Left renal cortex interstitium (tissue), 4 donors: Measurements from ENCODE around the gene UGT2B28. TPM values are rescaled to one million over a fixed set of nuclear protein-coding genes. Genes with fewer than 3 reads are reported as not detected.
"Not testable (repeated sequence)": the region's sequence is repeated elsewhere in the genome, so short reads cannot be mapped to it uniquely, and the experiment has no call there.

Source experiments
- DNase-seq, 4 donors: peaks; one replicate each; pipeline ENCODE4 v3.0.0-alpha.2; 2013; ENCODE audit warnings: low read depth in 4 of 4, low spot score in 2 of 4, missing footprints in 1 of 4
- polyA plus RNA-seq, 4 donors: library from polyadenylated mRNA; unstranded; fragments of 120-200 nt; gene quantifications; one replicate each; pipeline ENCODE4 v1.2.1, GENCODE V29; 2013; ENCODE audit not compliant: insufficient read length in 4 of 4

The UGT2B28 gene
- under 1 TPM in 3 of 4 donors, not detected in 1; 0.11 to 0.68 (median 0.13) TPM for polyA plus RNA-seq

DNA sequence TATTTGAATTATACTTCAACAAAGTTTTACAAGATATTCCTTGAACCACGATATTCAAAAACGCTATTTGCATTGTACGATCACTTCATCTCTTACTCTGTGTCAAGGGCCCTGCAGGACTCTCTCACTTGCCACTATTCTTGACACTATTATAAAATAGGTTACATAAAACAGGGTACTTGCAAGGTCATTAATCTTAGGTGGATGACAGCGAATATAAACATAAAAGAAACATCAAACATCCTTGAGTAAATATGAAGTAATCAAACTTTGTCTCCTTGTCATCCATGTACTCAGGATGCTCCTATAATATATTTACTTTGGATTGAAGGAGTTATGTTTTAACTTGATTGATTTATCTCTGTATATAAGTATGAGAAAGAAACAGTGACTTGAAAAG is at the start of gene UGT2B28:
TSS of gene UGT2B28 (plus strand) at position 395 of the 400 bp plus-strand sequence. CDS start 26 bp downstream, outside the sequence.
- DNase-seq: not testable (repeated sequence)

DNA sequence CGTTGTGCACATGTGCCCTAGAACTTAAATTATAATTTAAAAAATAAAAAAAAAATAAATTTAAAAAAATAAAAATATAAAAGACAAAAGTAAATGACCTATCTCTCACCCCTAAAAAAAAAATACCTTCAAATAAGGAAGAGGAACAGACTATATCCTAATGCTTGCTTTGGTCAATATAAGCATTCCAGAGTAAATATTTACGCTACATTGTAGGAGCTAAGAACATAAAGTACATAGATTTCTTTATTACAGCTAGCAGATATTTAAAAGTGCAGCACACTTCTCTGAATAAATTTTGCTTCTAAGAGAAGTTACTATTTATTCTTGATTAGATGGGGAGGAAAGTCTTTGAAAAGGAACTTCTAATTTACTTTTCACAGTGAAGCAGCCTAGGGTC is 41.2 kb upstream of the UGT2B28 start:
- no peak for DNase-seq

DNA sequence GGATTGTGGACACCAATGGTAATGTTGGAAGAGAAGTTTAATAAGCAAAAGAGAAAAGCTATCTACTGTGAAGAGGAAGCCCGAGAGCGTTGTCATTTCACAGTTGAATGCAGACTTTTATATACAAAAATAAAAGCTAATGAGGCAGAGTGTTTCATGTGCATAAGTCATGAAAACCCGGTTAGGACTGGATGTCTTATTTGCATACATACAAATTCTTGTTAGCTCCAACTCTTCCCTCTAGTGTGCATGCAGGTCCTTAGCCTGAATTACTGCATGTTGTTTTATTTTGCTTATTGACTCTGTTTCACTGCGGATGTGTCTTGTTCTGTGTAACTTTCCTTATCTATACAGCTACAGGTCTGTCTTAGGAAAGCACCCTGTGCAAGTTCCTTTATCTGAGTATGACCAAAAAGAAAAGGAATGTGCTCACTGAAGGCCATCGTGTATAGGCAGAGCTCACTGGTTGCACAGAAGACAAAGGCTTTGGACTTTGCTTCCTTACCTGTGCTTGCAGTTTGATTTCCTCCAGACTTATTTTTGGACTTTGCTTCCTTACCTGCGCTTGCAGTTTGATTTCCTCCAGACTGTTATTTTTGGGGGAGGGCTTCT is 40.6 kb upstream of the UGT2B28 start:
- DNase-seq: no peak

DNA sequence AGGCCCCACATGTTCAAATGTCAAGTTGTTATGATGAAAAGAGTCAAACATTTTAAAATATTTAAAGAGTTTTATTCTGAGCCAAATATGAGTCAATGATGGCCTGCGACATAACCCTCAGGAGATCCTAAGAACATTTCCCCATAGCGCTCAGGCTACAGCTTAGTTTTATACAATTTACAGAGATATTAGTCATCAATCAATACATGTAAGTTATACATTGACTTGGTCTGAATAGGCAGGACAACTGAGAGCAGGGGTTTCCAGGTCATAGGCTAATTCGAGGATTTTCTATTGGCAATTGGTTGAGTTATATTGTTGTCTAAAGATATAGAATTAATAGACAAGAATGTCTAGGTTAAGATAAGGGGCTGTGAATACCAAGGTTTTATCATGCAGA is 39.5 kb upstream of the UGT2B28 start:
- not testable (repeated sequence) for DNase-seq

DNA sequence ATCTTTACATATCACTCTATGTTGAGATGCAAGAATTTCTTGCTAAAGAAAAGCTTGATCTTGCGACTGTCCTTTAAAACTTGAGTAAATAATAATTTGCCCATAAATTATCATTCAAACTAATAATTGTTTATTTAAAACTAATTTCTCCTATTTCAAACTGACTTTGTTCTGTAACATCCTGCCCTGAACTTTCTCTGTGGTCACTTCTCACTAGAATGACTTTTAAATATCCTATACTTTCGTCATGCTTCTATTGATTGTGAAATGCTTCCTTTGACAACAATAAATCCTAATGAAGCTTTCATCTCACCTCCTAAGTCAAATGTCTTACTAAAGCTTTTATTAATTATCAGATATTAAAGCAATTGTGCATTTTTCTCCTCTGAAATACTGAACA is 38.5 kb upstream of the UGT2B28 start:
- DNase-seq: not testable (repeated sequence)

DNA sequence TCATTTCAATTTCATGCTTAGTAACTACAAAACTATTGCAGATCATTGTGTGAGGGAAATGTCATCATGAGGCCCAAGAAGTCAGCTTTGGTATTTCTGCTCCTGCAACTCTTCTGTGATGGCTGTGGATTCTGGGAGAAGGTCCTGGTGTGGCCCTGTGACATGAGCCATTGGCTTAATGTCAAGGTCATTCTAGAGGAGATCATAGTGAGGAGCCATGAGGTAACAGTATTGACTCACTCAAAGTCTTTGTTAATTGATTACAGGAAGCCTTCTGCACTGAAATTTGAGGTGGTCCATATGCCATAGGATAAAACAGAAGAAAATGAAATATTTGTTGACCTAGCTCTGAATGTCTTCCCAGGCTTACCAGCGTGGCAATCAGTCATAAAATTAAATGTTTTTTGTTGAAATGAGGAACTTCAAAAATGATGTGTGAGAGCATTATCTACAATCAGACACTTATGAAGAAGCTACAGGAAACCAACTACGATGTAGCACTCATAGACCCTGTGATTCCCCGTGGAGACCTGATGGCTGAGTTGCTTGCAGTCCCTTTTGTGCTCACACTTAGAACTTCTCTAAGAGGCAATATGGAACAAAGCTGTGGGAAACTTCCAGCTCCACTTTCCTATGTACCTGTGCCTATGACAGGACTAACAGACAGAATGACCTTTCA is 37.6 kb upstream of the UGT2B28 start:
- not testable (repeated sequence) for DNase-seq

DNA sequence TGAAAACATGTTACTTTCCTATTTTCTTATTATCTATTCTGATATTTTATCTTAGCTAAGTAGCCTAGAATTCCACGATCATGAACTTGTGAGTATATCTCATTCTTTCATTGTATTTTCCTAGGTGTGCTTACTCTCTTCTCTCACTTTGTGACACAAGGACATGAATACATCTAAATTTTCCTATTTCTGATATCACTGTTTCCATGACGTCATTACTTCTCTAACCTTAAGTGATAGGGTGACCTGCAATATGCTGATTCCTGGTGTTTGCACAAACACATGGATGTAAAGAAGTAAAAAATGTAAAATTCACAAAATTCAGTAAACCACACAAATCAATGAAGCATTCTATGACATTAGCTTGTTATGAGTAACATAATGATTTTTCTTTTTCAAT is 29.4 kb upstream of the UGT2B28 start:
- not testable (repeated sequence) for DNase-seq

DNA sequence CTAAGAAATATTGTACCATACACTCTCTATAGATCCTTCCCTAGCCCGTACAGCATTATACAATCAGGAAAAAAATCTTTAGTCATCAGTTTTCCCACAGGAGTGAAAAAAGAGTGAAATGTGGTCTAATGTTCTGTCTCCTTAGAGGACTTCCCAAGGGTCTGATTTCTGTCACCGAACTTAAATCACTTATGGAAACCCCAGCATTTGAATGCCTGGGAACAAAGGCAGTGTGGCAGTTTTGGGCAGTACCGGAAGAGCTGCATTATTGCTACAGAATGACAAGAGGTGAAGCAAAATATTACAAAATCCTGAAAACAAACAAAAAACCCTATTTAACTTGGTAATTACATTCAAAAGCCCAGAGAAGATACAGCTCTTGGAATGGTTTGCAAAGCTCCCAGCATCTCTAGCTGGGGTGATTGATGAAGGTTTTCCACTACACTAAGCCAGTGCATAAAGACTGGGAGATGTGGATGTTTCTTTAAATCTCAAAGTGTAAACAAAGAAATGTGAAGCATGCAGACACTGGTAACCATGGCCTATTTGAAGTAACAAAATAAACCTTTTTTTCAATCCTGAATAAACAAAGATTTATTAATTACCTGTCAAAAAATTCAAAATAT is 27.0 kb upstream of the UGT2B28 start:
- DNase-seq: not testable (repeated sequence)

DNA sequence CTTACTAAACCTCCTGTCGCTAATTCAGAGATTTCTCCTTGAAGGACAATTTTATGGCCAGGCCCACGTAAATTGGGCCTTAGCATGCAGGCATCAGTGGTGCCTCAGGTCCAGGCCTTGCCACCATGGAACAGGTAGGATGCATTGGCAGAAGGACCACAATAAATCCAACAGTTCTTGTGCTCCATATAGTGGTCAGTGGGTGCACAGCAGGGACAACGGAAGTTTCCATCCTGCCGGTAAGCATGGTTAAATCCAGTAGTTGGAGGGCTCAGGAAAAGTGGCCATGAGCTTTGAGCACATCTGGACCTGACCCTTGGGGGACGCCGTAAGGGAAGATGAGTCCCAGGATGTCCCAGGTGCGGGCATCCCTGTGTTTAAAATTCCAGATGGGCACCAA is 11.7 kb upstream of the UGT2B28 start:
- not testable (repeated sequence) for DNase-seq

DNA sequence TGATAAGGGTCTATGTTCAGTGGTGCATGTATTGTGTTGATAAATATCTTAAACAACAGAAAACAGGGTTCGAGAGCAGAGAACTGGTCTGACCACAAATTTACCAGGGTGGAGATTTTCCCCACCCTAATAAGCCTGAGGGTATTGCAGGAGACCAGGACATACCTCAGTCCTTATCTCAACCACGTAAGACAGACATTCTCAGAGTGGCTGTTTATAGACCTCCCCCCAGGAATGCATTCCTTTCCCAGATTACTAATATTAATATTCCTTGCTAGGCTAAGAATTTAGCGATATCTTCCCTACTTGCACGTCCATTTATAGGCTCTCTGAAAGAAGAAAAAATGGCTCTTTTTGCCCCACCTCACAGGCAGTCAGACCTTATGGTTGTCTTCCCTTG is 16.1 kb downstream of the UGT2B28 start:
- not testable (repeated sequence) for DNase-seq

DNA sequence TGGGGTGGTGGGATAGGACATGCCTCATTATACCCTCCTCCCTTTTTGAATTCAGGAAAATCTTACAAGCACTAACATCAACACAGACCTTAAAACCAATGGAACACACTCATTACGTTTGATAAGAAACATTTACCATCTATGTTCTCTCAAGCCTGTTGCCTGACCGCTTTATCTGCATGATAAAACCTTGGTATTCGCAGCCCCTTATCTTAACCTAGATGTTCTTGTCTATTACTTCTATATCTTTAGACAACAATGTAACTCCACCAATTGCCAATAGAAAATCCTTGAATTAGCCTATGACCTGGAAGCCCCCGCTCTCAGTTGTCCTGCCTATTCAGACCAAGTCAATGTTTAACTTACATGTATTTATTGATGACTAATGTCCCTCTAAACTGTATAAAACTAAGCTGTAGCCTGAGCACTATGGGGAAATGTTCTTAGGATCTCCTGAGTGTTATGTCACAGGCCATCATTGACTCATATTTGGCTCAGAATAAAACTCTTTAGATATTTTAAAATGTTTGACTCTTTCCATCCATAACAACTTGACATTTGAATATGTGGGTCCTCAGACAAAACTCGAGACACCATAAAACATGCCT is 28.3 kb downstream of the UGT2B28 start:
- DNase-seq: not testable (repeated sequence)

DNA sequence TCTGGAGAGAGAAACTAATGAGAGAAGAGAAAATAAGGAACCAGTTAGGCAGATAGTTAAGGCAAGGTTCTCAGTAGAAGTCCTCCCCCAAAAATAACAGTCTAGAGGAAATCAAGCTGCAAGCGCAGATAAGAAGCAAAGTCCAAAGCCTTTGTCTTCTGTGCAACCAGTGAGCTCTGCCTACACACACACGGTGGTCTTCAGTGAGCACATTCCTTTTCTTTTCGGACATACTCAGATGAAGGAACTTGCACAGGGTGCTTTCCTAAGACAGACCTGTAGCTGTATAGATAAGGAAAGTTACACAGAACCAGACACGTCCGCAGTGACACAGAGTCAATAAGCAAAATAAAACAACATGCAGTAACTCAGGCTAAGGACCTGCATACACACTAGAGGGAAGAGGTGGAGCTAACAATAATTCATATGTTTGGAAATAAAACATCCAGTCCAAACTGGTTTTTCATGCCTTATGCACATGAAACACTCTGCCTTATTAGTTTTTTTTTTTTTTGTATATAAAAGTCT is 29.3 kb downstream of the UGT2B28 start:
- DNase-seq: not testable (repeated sequence)

DNA sequence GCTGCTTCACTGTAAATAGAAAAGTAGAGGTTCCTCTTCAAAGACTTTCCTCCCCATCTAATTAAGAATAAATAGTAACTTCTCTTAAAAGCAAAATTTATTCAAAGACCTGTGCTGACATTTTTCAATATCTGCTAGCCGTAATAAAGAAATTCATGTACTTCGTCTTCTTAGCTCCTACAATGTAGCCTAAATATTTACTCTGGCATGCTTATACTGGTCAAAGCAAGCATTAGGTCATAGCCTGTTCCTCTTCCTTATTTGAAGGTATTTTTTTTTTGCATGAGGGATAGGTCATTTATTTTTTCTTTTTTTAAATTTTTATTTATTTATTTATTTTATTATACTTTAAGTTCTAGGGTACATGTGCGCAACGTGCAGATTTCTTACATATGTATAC is 30.0 kb downstream of the UGT2B28 start:
- DNase-seq: not testable (repeated sequence)

DNA sequence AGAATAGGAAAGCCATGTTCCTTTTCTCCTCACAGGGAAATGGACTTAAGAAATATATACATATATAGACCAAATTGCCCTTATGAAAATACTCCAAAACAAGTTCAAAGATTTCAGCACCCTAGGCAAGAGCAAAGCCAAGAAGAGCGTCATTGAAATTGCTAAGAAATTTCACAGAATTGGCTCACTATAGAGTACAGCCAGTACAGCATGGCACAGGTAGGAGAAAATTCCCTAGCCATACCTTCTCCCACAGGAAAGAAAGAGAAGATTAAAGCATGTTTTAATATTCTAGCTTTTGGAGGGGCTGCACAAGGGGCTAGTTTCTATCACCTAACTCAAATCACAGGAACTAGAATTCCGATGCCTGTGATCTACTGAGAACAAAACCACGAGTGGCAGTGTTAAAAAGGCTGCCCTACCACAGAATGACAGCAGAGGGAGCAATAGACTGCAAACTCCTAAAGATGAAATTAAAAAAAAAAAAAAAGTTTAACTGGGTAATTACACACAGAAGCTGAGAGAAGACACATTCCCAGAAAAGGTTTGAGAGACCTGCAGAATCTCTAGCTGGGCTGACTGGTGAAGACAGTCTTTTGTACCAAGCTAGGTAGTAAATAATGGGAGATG is 37.5 kb downstream of the UGT2B28 start:
- peak in 1 of 4 donors; percentile 7 for DNase-seq

DNA sequence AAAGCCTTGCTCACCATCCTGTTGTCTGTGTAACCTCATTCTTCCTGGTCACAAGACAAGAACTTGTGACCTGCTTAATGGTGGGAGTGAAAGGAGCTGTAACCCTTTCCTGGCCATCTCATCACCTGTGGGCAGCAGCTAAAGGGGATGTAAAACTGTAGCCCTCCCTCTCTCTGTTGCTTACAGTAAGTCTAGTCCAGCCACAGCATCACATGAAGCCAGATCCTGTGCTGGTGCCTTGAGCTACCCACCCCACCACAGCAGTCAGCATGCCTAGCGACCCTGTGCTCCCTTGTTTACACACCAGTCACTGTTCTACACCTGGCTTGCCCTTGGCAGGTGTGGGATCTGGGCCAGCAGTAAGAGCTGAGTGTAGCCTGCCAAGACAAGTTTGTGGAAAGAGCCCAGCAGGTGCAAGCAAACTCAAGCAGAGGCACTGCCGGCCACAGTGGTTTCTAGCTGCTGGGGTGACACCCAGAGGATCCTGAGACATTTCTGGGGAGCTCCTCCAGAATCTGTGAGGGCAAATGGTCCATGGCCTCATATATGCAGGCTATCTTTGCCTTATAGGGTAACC is 41.0 kb downstream of the UGT2B28 start:
- DNase-seq: no peak

DNA sequence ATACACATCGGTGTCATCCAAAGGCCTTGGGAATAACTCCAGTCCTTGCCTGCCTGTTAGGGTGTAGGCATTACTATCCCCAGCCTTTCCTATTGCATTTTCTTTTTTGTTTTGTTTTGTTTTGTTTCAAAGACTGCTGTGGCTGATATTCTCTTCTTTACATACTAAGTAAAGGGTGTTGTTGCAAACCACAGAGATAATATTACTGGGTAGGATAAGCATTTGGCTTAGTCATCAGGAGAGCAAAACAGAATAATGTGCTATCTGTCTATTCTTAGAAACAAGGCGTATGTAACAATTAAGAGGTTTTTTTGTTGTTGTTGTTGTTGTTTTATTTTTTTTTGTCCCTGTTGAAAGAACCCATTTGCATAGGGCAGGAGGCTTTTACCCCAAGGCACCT is 41.8 kb downstream of the UGT2B28 start:
- no peak for DNase-seq

DNA sequence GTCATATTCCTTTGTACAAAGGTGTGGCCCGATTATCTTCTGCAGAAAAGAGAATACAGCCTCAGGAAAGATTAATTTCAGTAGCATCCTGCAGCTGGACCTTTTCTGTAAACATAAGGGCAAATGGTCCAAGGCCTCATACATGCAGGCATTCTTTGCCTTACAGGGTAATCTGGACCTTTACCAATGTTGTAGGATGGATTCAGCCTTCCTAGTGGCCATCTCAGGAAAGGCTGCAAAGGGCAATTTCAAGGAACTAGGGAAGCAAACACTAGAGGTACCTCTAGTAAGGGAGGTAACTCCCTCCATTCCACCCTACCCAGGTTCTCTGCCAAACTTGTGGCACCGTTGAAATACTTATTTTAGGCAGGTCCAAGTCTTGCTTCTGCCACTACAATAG is 43.0 kb downstream of the UGT2B28 start:
- DNase-seq: no peak

DNA sequence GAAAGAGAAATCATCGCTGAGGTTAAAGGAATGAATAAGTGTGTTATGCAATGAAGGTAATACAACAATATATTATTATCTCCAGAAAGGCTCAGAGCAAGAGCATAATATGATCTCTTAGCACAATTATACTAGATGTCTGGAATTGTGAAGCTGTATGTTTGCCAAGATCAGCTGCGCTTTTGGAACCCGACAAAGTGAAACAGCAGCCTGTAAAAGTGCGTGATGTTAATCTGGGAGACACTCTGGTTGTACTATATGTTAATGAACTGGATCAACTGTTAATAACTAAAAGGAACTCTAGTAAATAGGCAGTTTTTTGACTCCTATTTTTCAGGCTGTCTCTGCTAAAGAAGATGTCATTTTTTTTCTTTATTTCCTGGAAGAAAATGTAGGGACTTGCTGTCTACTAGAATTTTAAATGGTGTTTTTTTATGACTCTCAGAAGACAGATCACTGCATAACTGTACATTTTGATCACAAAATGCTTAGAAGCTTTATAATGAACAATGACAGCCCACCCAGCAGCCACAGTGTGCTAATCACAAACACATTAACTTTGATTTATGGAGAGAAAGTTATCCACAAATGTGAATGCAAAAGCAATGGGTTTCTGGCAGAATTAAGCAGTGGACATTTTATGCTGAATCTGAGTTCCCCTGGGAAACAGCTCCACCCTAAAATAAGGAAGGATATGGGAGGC is 50.2 kb downstream of the UGT2B28 start:
- DNase-seq: no peak

DNA sequence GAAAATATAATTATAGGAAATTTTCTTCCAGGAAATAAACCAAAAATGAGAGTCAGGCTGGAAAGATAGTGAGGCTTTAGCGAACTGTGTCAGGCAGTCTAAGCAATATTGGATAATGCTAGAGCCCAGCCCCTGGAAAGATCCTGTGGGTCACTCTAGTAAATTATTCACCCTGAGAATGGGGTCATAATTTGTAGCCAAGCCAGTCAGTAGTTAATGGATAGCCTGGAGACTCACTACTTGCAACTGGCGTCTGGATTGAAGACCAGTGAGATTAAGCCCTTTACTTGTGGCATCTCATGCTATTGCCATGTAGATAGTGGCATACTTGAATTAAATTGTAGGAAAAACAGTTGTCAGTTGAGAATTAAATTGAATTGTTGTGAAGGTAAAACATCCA is 51.0 kb downstream of the UGT2B28 start:
- not testable (repeated sequence) for DNase-seq

DNA sequence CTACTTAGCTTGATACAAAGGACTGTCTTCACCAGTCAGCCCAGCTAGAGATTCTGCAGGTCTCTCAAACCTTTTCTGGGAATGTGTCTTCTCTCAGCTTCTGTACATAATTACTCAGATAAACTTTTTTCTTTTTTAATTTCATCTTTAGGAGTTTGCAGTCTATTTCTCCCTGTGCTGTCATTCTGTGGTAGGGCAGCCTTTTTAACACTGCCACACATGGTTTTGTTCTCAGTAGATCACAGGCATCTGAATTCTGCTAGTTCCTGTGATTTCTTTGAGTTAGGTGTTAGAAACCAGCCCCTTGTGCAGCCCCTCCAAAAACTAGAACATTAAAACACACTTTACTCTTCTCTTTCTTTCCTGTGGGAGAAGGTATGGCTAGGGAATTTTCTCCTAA is 55.2 kb downstream of the UGT2B28 start:
- DNase-seq: not testable (repeated sequence)
